Left lung (tissue), 10 donors: Measurements from ENCODE around the gene RIPOR3. TPM values are rescaled to one million over a fixed set of nuclear protein-coding genes. Genes with fewer than 3 reads are reported as not detected.

Experiments used
- ATAC-seq: fragments of 200-7000 bp; cut with Tn5 transposase; one replicate; pipeline ENCODE4 v1.9.1; 2020; ENCODE audit warnings: moderate library complexity
- DNase-seq, 4 donors: peaks; one replicate each; pipeline ENCODE4 v3.0.0-alpha.2; 2013 to 2020
- H3K27ac ChIP-seq, 2 donors: fragments of 200-600 bp; sonication (generic) in 1 of 2; one replicate each; pipeline versions ENCODE4 v1.5.0 to v1.8.0; 2020 to 2021
- H3K27me3 ChIP-seq, 2 donors: fragments of 200-600 bp; sonication (generic) in 1 of 2; one replicate each; pipeline versions ENCODE4 v1.5.0 to v1.8.0; 2020 to 2021
- H3K36me3 ChIP-seq, 2 donors: fragments of 200-600 bp; sonication (generic) in 1 of 2; one replicate each; pipeline versions ENCODE4 v1.5.0 to v1.8.0; 2020 to 2021
- H3K4me1 ChIP-seq, 2 donors: fragments of 200-600 bp; one replicate each; pipeline ENCODE4 v1.8.0; 2021
- H3K4me3 ChIP-seq, 2 donors: fragments of 200-600 bp; sonication (generic) in 1 of 2; one replicate each; pipeline versions ENCODE4 v1.5.0 to v1.8.0; 2020 to 2021; ENCODE audit warnings: mild to moderate bottlenecking in 1 of 2
- H3K9me3 ChIP-seq, 2 donors: fragments of 200-600 bp; sonication (generic) in 1 of 2; one replicate each; pipeline versions ENCODE4 v1.5.0 to v1.8.0; 2020 to 2021
- intact Hi-C, 2 donors: fragments of 100-400 bp; cut with DNase I; formaldehyde crosslinking; loops; one replicate each; pipeline versions ENCODE4 v1.11.2 to v1.14.2; 2022
- polyA plus RNA-seq, 6 donors: library from polyadenylated mRNA; unstranded; fragments of 120-200 nt; gene quantifications; one replicate each; pipeline ENCODE4 v1.2.1, GENCODE V29; 2013; ENCODE audit not compliant: insufficient read length in 6 of 6
- total RNA-seq, 2 donors: library from RNA; stranded (reverse); fragmentation: NEBNext Ultra II Directional; extraction: Animal tissue kit (Norgen Biotek cat#: 25700); gene quantifications; one replicate each; pipeline ENCODE4 v1.2.1, GENCODE V29; 2021
- TF ChIP-seq, protein P1 (sequence below), 2 donors: fragments of 200-600 bp; sonication (generic) in 1 of 2; IDR thresholded peaks; one replicate each; pipeline versions ENCODE4 v1.5.0 to v1.8.0; 2021; ENCODE audit warnings: antibody characterized with exemption in 2 of 2
- donor health status: DM: no; HTN: yes; CAD: no.
- donor health status: DM: no; HTN: no; CAD: no.

RIPOR3 gene
- total and polyA plus RNA-seq, 8 donors = 2.0 to 7.0 (median 2.8) TPM

DNA sequence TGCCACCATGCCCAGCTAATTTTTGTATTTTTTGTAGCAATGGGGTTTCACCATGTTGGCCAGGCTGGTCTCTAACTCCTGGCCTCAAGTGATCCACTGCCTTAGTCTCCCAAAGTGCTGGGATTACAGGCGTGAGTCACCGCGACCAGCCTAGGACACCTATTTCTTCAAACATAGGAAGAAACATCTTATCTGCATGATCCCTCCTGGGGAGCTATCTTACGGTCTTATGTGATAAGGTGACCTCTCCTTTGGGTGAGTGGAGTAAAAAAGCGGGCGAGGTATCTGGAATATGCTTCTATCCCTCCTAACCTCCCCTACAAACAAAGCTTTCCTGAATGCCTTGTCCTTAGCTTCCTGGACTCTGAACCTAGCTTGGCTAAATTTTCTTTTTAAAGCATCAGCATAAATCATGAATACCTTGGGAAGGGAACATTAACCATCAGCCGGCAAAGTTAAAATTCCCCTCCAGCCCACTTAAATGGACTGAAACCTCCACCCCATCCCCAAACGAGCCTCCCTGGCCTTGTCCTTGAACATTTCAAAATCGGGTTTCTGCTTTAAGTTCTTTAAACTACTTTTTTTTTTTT, 24.5 kb downstream of the RIPOR3 start:
- intact Hi-C loops = no loop called here
- no peak overlapping the region for H3K27ac ChIP-seq

DNA sequence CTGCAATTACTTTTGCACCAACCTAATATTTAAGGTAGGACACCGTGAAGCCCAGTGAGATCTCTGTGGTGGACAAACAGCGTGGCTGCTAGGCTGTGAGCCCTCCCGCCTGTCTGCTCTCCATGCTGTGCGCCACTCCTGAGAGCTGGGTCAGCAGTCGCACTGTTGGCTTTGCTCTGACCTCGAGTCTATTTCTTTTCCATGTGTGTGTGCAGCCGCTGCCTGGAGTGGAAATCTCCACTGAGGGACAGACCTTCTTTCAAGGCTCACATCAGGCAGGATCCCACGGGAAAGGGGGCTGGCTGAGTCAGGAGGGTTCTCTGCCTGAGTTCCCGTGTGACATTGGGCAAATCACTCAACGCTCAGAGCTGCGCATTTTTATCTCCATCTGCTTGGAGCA, 27.1 kb downstream of the RIPOR3 start:
- intact Hi-C loops = no loop called here
- H3K27ac ChIP-seq = no peak overlapping the region
- ATAC-seq = no peak

More for the DNA sequence above, 24.5 kb downstream of the RIPOR3 start:
- no peak for ATAC-seq
- H3K27me3 ChIP-seq = no peaks in the 10 kb centered on the region
- no peaks in the 10 kb centered on the region for H3K36me3 ChIP-seq
- H3K9me3 ChIP-seq = no peaks in the 10 kb centered on the region
- no peak overlapping the region for H3K4me3 ChIP-seq
- peaks cover 0 to 2% of the 10 kb centered on the region in 2 donors for H3K4me1 ChIP-seq
- no peak for DNase-seq
- TF ChIP-seq, protein P1, sequence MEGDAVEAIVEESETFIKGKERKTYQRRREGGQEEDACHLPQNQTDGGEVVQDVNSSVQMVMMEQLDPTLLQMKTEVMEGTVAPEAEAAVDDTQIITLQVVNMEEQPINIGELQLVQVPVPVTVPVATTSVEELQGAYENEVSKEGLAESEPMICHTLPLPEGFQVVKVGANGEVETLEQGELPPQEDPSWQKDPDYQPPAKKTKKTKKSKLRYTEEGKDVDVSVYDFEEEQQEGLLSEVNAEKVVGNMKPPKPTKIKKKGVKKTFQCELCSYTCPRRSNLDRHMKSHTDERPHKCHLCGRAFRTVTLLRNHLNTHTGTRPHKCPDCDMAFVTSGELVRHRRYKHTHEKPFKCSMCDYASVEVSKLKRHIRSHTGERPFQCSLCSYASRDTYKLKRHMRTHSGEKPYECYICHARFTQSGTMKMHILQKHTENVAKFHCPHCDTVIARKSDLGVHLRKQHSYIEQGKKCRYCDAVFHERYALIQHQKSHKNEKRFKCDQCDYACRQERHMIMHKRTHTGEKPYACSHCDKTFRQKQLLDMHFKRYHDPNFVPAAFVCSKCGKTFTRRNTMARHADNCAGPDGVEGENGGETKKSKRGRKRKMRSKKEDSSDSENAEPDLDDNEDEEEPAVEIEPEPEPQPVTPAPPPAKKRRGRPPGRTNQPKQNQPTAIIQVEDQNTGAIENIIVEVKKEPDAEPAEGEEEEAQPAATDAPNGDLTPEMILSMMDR (IDR thresholded peaks at IDR 0.05) = no peak

DNA sequence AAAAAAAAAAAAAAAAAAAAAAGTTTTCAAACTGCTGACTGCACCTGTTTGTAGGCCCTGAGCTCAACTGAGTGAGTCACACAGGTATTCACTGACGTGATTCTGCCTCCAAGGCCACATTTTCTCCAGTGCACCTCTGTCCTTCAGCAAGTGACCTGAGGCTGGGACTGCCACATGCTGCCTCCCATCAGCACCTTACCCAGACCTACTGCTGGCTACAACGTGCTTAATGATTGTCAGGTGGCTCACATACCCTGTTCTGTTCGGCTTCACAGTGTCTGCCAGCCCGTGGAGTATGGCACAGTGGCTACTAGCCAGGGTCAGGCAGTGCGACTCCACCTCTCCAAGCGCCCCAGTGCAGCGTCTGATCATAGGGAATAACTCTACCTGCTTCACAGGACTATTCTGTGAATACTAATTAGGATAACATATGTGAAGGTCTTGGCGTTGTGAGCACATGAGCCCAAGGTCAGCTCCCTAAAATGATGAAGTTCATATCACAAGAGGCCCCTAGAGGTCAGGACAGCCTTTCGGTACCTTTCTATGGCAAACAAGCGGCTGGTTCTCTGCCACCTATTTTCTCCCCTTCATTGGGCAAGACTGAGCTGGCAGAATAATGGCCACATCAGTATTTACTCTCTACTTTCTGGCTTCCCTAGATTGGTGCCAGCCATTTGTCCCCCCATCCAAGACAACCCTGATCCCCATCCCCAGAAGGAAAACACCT, 28.1 kb downstream of the RIPOR3 start:
- Histone ChIP-seq H3K27ac (no peak overlapping the region), H3K4me1 (peaks cover 0 to 20% of the 10 kb centered on the region in 2 donors), H3K27me3 (no peaks in the 10 kb centered on the region), H3K9me3 (no peaks in the 10 kb centered on the region), H3K36me3 (no peaks in the 10 kb centered on the region), H3K4me3 (no peak overlapping the region)
- intact Hi-C loops = no loop called here
- ATAC-seq = peak; percentile 79
- no peak for DNase-seq
- TF ChIP-seq, protein P1 (IDR thresholded peaks at IDR 0.05) = no peak

More for the DNA sequence above, 27.1 kb downstream of the RIPOR3 start:
- Histone ChIP-seq H3K27me3 (no peaks in the 10 kb centered on the region), H3K4me3 (no peak overlapping the region), H3K4me1 (peaks cover 0 to 13% of the 10 kb centered on the region in 2 donors), H3K36me3 (no peaks in the 10 kb centered on the region), H3K9me3 (no peaks in the 10 kb centered on the region)
- TF ChIP-seq, protein P1 (IDR thresholded peaks at IDR 0.05) = no peak
- no peak for DNase-seq

DNA sequence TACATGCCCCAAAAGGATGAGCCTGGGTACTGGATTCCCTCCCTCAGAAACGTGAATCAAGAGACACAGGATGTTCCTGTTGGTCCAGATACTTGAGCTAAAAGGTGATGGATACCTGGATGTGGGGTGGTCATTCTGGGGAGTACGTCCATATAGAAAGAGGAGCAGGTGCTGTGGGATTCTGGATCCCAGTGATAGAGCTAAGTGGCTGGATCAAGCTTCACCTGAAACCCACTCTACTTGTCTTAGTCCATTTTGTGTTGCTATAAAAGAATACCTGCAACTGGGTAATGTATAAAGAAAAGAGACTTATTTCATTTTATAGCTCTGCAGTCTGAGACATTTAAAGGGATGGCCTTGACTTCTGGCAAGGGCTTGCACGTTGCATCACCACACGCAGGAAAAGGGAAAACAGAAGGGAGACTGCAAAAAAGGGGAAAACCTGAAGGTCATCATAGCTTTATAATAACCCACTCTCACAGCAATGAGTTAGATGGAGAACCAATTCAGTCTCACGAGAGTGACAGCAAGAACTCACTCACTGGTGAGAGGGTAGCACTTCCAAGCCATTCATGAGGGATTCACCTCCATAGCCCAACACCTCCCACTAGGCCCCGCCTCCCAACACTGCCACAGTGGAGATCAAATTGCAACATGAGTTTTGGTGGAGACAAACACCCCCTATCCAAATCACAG, 31.2 kb downstream of the RIPOR3 start:
- DNase-seq = no peak
- Histone ChIP-seq H3K27ac (no peak overlapping the region), H3K4me1 (peaks cover 0 to 20% of the 10 kb centered on the region in 2 donors), H3K27me3 (no peaks in the 10 kb centered on the region), H3K36me3 (no peaks in the 10 kb centered on the region), H3K9me3 (no peaks in the 10 kb centered on the region), H3K4me3 (no peak overlapping the region)
- intact Hi-C loops = no loop called here
- TF ChIP-seq, protein P1 (IDR thresholded peaks at IDR 0.05) = no peak
- ATAC-seq = no peak

DNA sequence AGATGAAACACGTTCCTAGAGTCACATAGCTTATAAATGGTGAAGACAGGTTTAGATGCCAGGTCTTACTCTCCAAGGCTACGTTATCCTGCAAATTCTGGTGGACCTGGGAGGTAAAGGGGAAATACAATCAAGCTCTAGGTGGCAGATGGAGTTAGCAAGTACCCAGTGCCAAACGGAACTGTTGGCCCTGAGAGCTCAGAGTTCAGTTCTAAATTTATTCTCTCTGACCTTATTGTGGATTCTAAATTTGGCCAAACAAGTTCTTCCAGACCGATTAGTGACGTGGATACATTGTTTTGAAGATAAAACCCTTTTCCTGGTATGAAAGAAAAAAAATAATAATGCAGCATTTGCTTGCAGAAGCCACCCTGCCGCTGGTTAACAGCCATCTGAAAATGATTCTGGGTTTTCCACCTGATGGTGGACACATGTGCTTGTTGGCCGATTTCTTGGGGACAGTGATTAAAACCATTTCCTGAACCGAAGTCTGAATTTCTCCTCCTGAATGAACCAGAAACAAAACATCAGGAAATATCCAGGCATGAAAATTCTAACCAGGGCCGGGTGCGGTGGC, 32.5 kb downstream of the RIPOR3 start:
- no peak overlapping the region for H3K27ac ChIP-seq
- DNase-seq = no peak
- intact Hi-C loops = no loop called here

More for the DNA sequence above, 32.5 kb downstream of the RIPOR3 start:
- Histone ChIP-seq H3K27me3 (no peaks in the 10 kb centered on the region), H3K36me3 (no peaks in the 10 kb centered on the region), H3K4me1 (peaks cover 0 to 20% of the 10 kb centered on the region in 2 donors), H3K9me3 (no peaks in the 10 kb centered on the region), H3K4me3 (no peak overlapping the region)
- no peak for ATAC-seq
- TF ChIP-seq, protein P1 (IDR thresholded peaks at IDR 0.05) = no peak
